ENCODE data around the gene SETDB1. TPM values are rescaled to one million over a fixed set of nuclear protein-coding genes. Genes with fewer than 3 reads are reported as not detected.

The SETDB1 gene
- polyA plus RNA-seq, 1 of the 3 experiments (the other 2 are of a cell fraction) = 29.9 TPM

- 95% methylated on average over 7 of the region's 7 CpGs for WGBS (ENCODE audit: low lambda C conversion rate)
- Histone ChIP-seq H3K9me3 (no peaks in the 10 kb centered on the region), H3K4me2 (no peak overlapping the region), H3K4me3 (ENCODE audit: low read depth in 2 of 2, low read length in 1 of 2) (no peak overlapping the region), H3K27ac (ENCODE audit: low read depth in 2 of 2, low read length in 1 of 2) (no peak overlapping the region), H3K36me3 (replicated peaks in 1 of 2; ENCODE audit: control insufficient read depth in 1 of 2, insufficient read depth in 2 of 2, low read length in 1 of 2) (peaks cover 62 to 66% of the 10 kb centered on the region in 2 experiments), H4K20me1 (ENCODE audit: insufficient read depth) (no peaks in the 10 kb centered on the region), H3K4me1 (ENCODE audit: control insufficient read depth in 1 of 2, insufficient read depth in 2 of 2, low read depth in 1 of 2, low read length in 1 of 2) (no peaks in the 10 kb centered on the region), H3F3A (replicated peaks; ENCODE audit: insufficient read depth) (peaks cover 11% of the 10 kb centered on the region), H3K27me3 (ENCODE audit: insufficient read depth) (no peaks in the 10 kb centered on the region), H3K79me2 (ENCODE audit: insufficient read depth) (no peaks in the 10 kb centered on the region), H2AFZ (ENCODE audit: low read depth) (no peak overlapping the region), H3K9ac (no peak overlapping the region), H3K9me2 (no peaks in the 10 kb centered on the region)
- no peak for DNase-seq
- CTCF ChIA-PET = interaction anchor here (0.6 to 1.0 kb wide), 2 partner anchors 33 to 45 kb away, joined by 3 to 4 read pairs; partner anchors contain the start of gene MINDY1
- POLR2A ChIA-PET = no interaction called here
- TF ChIP-seq NRF1 (IDR thresholded peaks at IDR 0.05; ENCODE audit: low read depth, low read length) (no peak), TEAD4 (IDR thresholded peaks at IDR 0.05; ENCODE audit: borderline replicate concordance, insufficient read depth) (no peak), SIN3A (IDR thresholded peaks at IDR 0.05; ENCODE audit: borderline replicate concordance, low read depth, low read length) (no peak), FOXJ3 (CRISPR knock-in tag; IDR thresholded peaks at IDR 0.05) (no peak), JUND (IDR thresholded peaks at IDR 0.05) (no peak), RAD21 (IDR thresholded peaks at IDR 0.05; ENCODE audit: low read length) (no peak), RFX5 (IDR thresholded peaks at IDR 0.05; ENCODE audit: low read length) (no peak), GABPA (IDR thresholded peaks at IDR 0.05; ENCODE audit: low read depth) (no peak), GATA2 (CRISPR knock-in tag; IDR thresholded peaks at IDR 0.05) (no peak), POLR2AphosphoS5 (IDR thresholded peaks at IDR 0.05; ENCODE audit: low read depth, low read length) (no peak), FOSL2 (IDR thresholded peaks at IDR 0.05; ENCODE audit: borderline replicate concordance, low read depth) (no peak), IRF3 (IDR thresholded peaks at IDR 0.05; ENCODE audit: low read depth, low read length) (no peak)
These were observed 34.5 kb downstream of the SETDB1 start for GRCh38 chr1:150960646-150961045.

GRCh38 chr1:150961756-150962155 is 35.6 kb downstream of the SETDB1 start:
- no peak overlapping the region for H3K9ac ChIP-seq
- CTCF ChIA-PET = no interaction called here
- H3K4me1 ChIP-seq (ENCODE audit: control insufficient read depth in 1 of 2, insufficient read depth in 2 of 2, low read depth in 1 of 2, low read length in 1 of 2) = no peaks in the 10 kb centered on the region
- H3K27ac ChIP-seq (ENCODE audit: low read depth in 2 of 2, low read length in 1 of 2) = no peak overlapping the region
- no peak overlapping the region for H3K4me3 ChIP-seq (ENCODE audit: low read depth in 2 of 2, low read length in 1 of 2)
- H2AFZ ChIP-seq (ENCODE audit: low read depth) = no peak overlapping the region
- no peak for DNase-seq
- POLR2A ChIA-PET = no interaction called here
- H3K27me3 ChIP-seq (ENCODE audit: insufficient read depth) = no peaks in the 10 kb centered on the region
- no peaks in the 10 kb centered on the region for H3K9me2 ChIP-seq
- H3K9me3 ChIP-seq = no peaks in the 10 kb centered on the region
- no peak for TF ChIP-seq NRF1 (IDR thresholded peaks at IDR 0.05; ENCODE audit: low read depth, low read length)
- TF ChIP-seq IRF3 (IDR thresholded peaks at IDR 0.05; ENCODE audit: low read depth, low read length) = no peak
- no peak for TF ChIP-seq SMC3 (IDR thresholded peaks at IDR 0.05; ENCODE audit: low read depth, low read length)
- TF ChIP-seq TAF1 (IDR thresholded peaks at IDR 0.05; ENCODE audit: borderline replicate concordance, low read depth, low read length) = no peak
- TF ChIP-seq MAX (IDR thresholded peaks at IDR 0.05; ENCODE audit: low read depth) = no peak
- TF ChIP-seq CHD2 (IDR thresholded peaks at IDR 0.05; ENCODE audit: low read length, partially characterized antibody) = no peak
- no peak for TF ChIP-seq NFIC (IDR thresholded peaks at IDR 0.05; ENCODE audit: borderline replicate concordance)
- TF ChIP-seq SIN3A (IDR thresholded peaks at IDR 0.05; ENCODE audit: borderline replicate concordance, low read depth, low read length) = no peak
- no peak for TF ChIP-seq MXI1 (IDR thresholded peaks at IDR 0.05; ENCODE audit: low read depth, low read length)
- TF ChIP-seq GATA2 (CRISPR knock-in tag; IDR thresholded peaks at IDR 0.05) = no peak
- TF ChIP-seq EZH2phosphoT487 (IDR thresholded peaks at IDR 0.05; ENCODE audit: borderline replicate concordance, low read depth) = no peak
- TF ChIP-seq FOXJ3 (CRISPR knock-in tag; IDR thresholded peaks at IDR 0.05) = no peak
- TF ChIP-seq FOSL2 (IDR thresholded peaks at IDR 0.05; ENCODE audit: borderline replicate concordance, low read depth) = no peak
- TF ChIP-seq RFX5 (IDR thresholded peaks at IDR 0.05; ENCODE audit: low read length) = no peak
- TF ChIP-seq POLR2AphosphoS5 (IDR thresholded peaks at IDR 0.05; ENCODE audit: low read depth, low read length) = no peak
- no peak for TF ChIP-seq USF1 (IDR thresholded peaks at IDR 0.05; ENCODE audit: borderline replicate concordance, low read depth)
- no peak for TF ChIP-seq CTCF (IDR thresholded peaks at IDR 0.05)
- peaks cover 14% of the 10 kb centered on the region for H3F3A ChIP-seq (replicated peaks; ENCODE audit: insufficient read depth)
- H3K4me2 ChIP-seq = no peak overlapping the region
- WGBS (ENCODE audit: low lambda C conversion rate) = 70% methylated on average over 4 of the region's 4 CpGs
- H3K79me2 ChIP-seq (ENCODE audit: insufficient read depth) = no peaks in the 10 kb centered on the region
- no peaks in the 10 kb centered on the region for H4K20me1 ChIP-seq (ENCODE audit: insufficient read depth)
- H3K36me3 ChIP-seq (replicated peaks in 1 of 2; ENCODE audit: control insufficient read depth in 1 of 2, insufficient read depth in 2 of 2, low read length in 1 of 2) = peaks cover 67 to 73% of the 10 kb centered on the region in 2 experiments
